Measurements from ENCODE around the gene FZR1. TPM values are rescaled to one million over a fixed set of nuclear protein-coding genes. Genes with fewer than 3 reads are reported as not detected.

Gene FZR1
- total and polyA plus RNA-seq, 3 donors from 2014 or later = 91.2 to 123 (median 95.1) TPM

- no peaks in the 10 kb centered on the region for H3K9me3 ChIP-seq
- H3K27me3 ChIP-seq = no peaks in the 10 kb centered on the region
- intact Hi-C loops (cut with DNase I; ENCODE audit: low total_unique reads) = no loop called here
- 60 to 70% methylated on average over 4 to 15 of the region's 15 CpGs for WGBS, 2 donors
- TF ChIP-seq, protein P1, sequence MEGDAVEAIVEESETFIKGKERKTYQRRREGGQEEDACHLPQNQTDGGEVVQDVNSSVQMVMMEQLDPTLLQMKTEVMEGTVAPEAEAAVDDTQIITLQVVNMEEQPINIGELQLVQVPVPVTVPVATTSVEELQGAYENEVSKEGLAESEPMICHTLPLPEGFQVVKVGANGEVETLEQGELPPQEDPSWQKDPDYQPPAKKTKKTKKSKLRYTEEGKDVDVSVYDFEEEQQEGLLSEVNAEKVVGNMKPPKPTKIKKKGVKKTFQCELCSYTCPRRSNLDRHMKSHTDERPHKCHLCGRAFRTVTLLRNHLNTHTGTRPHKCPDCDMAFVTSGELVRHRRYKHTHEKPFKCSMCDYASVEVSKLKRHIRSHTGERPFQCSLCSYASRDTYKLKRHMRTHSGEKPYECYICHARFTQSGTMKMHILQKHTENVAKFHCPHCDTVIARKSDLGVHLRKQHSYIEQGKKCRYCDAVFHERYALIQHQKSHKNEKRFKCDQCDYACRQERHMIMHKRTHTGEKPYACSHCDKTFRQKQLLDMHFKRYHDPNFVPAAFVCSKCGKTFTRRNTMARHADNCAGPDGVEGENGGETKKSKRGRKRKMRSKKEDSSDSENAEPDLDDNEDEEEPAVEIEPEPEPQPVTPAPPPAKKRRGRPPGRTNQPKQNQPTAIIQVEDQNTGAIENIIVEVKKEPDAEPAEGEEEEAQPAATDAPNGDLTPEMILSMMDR (IDR thresholded peaks at IDR 0.05) = no peak
- H3K36me3 ChIP-seq (ENCODE audit: low read depth, missing control alignments) = no peaks in the 10 kb centered on the region
- H3K4me1 ChIP-seq = peaks cover 37% of the 10 kb centered on the region
- DNase-seq = no peak
- no peak overlapping the region for H3K4me3 ChIP-seq
- no peak overlapping the region for H3K27ac ChIP-seq
Measured at GRCh38 chr19:3516675-3517207, 10.6 kb downstream of the FZR1 start.

- WGBS, 2 donors = 76 to 79% methylated on average over 2 of the region's 2 CpGs
- Histone ChIP-seq H3K4me3 (no peak overlapping the region), H3K9me3 (no peaks in the 10 kb centered on the region), H3K4me1 (peaks cover 37% of the 10 kb centered on the region), H3K36me3 (ENCODE audit: low read depth, missing control alignments) (no peaks in the 10 kb centered on the region), H3K27me3 (no peaks in the 10 kb centered on the region), H3K27ac (no peak overlapping the region)
- intact Hi-C loops (cut with DNase I; ENCODE audit: low total_unique reads) = no loop called here
- TF ChIP-seq POLR2A (IDR thresholded peaks at IDR 0.05) = no peak
- TF ChIP-seq, protein P1 (IDR thresholded peaks at IDR 0.05) = no peak
- no peak for DNase-seq
Measured at GRCh38 chr19:3517638-3518037, 11.5 kb downstream of the FZR1 start.

GRCh38 chr19:3518255-3518654 is 12.1 kb downstream of the FZR1 start:
- no peaks in the 10 kb centered on the region for H3K9me3 ChIP-seq
- TF ChIP-seq POLR2A (IDR thresholded peaks at IDR 0.05) = no peak
- TF ChIP-seq, protein P1 (IDR thresholded peaks at IDR 0.05) = no peak
- H3K27ac ChIP-seq = no peak overlapping the region
- H3K4me1 ChIP-seq = peaks cover 31% of the 10 kb centered on the region
- intact Hi-C loops (cut with DNase I; ENCODE audit: low total_unique reads) = no loop called here
- no peak for DNase-seq
- no peaks in the 10 kb centered on the region for H3K27me3 ChIP-seq
- H3K4me3 ChIP-seq = no peak overlapping the region
- 86 to 88% methylated on average over 10 of the region's 10 CpGs for WGBS, 2 donors
- no peaks in the 10 kb centered on the region for H3K36me3 ChIP-seq (ENCODE audit: low read depth, missing control alignments)

DNA sequence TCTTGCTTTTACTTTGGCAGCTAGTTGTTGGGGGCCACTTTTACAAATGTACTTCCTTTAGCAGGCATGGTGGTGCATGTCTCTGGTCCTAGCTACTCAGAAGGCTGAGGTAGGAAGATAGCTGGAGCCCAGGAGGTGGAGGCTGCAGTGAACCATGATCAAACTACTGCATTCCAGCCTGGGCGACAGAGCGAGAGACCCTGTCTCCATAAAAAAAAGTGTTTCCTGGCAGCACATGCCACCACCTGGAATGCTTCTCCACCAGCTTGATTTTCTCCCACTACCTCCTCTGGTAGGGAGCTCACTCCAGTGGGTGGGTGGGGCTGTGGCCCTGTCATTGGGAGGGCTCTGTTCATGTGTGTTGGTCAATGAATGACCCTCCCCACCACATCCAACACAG is 12.5 kb downstream of the FZR1 start:
- Histone ChIP-seq H3K27me3 (no peaks in the 10 kb centered on the region), H3K9me3 (no peaks in the 10 kb centered on the region), H3K27ac (no peak overlapping the region), H3K36me3 (ENCODE audit: low read depth, missing control alignments) (no peaks in the 10 kb centered on the region), H3K4me3 (no peak overlapping the region), H3K4me1 (peaks cover 27% of the 10 kb centered on the region)
- TF ChIP-seq POLR2A (IDR thresholded peaks at IDR 0.05) = no peak
- TF ChIP-seq, protein P1 (IDR thresholded peaks at IDR 0.05) = no peak
- intact Hi-C loops (cut with DNase I; ENCODE audit: low total_unique reads) = no loop called here
- 86 to 94% methylated on average over 2 of the region's 2 CpGs for WGBS, 2 donors
- no peak for DNase-seq

GRCh38 chr19:3519126-3519525 is 13.0 kb downstream of the FZR1 start:
- no peaks in the 10 kb centered on the region for H3K36me3 ChIP-seq (ENCODE audit: low read depth, missing control alignments)
- no peak overlapping the region for H3K27ac ChIP-seq
- H3K4me3 ChIP-seq = no peak overlapping the region
- TF ChIP-seq POLR2A (IDR thresholded peaks at IDR 0.05) = no peak
- TF ChIP-seq, protein P1 (IDR thresholded peaks at IDR 0.05) = no peak
- H3K27me3 ChIP-seq = no peaks in the 10 kb centered on the region
- H3K9me3 ChIP-seq = no peaks in the 10 kb centered on the region
- H3K4me1 ChIP-seq = peaks cover 23% of the 10 kb centered on the region
- no peak for DNase-seq
- WGBS, 2 donors = 88% methylated on average over 10 to 16 of the region's 18 CpGs
- intact Hi-C loops (cut with DNase I; ENCODE audit: low total_unique reads) = no loop called here

Measured in testis (tissue), 3 donors.